ENCODE data around the gene C17orf67.

C17orf67 gene

GRCh38 chr17:56834380-56835263, 902 bp upstream of the C17orf67 start:
- peak overlapping the region; percentile 96 for H3K27ac ChIP-seq
- peak; percentile 42 for TF ChIP-seq CTCF (conservative IDR thresholded peaks at IDR 0.05)

- TF ChIP-seq CTCF (conservative IDR thresholded peaks at IDR 0.05) = no peak
- H3K27ac ChIP-seq = peak overlapping the region; percentile 96
These were observed 487 bp downstream of the C17orf67 start for GRCh38 chr17:56833057-56833808.

GRCh38 chr17:56832446-56832845, 1.3 kb downstream of the C17orf67 start:
- peak overlapping the region; percentile 96 for H3K27ac ChIP-seq
- TF ChIP-seq CTCF (conservative IDR thresholded peaks at IDR 0.05) = no peak

- H3K27ac ChIP-seq = no peak overlapping the region
- TF ChIP-seq CTCF (conservative IDR thresholded peaks at IDR 0.05) = no peak
These were observed 2.2 kb downstream of the C17orf67 start for GRCh38 chr17:56831369-56832095.

GRCh38 chr17:56830726-56831368, 2.9 kb downstream of the C17orf67 start:
- TF ChIP-seq CTCF (conservative IDR thresholded peaks at IDR 0.05) = no peak

GRCh38 chr17:56826611-56827414, 6.9 kb downstream of the C17orf67 start:
- no peak for TF ChIP-seq CTCF (conservative IDR thresholded peaks at IDR 0.05)
- H3K27ac ChIP-seq = no peak overlapping the region

More at GRCh38 chr17:56830726-56831368, 2.9 kb downstream of the C17orf67 start:
- H3K27ac ChIP-seq = no peak overlapping the region

All from VCaP (cell line).